Endodermal cell (in vitro differentiated cells): Measurements from ENCODE around the gene PNLIPRP3. TPM values are rescaled to one million over a fixed set of nuclear protein-coding genes. Genes with fewer than 3 reads are reported as not detected.

ENCODE experiments used
- DNase-seq: peaks from one replicate; pipeline ENCODE4 v3.0.0-alpha.2; 2017
- H3K27ac ChIP-seq: 2 replicates; pipeline ENCODE4 v1.5.1; 2013; ENCODE audit warnings: mild to moderate bottlenecking, low read depth, low read length, moderate library complexity
- H3K27me3 ChIP-seq: 2 replicates; pipeline ENCODE4 v1.6.1; 2013; ENCODE audit warnings: mild to moderate bottlenecking, low read length, moderate library complexity; ENCODE audit not compliant: insufficient read depth, control insufficient read depth, poor library complexity, severe bottlenecking
- H3K36me3 ChIP-seq: 2 replicates; pipeline ENCODE4 v1.7.0; 2013; ENCODE audit warnings: mild to moderate bottlenecking, low read length, moderate library complexity; ENCODE audit not compliant: control insufficient read depth, insufficient read depth
- H3K4me1 ChIP-seq: one replicate; pipeline ENCODE4 v1.7.0; 2013; ENCODE audit warnings: low read length; ENCODE audit not compliant: control insufficient read depth, insufficient read depth
- H3K4me3 ChIP-seq: 2 replicates; pipeline ENCODE4 v1.5.1; 2013; ENCODE audit warnings: mild to moderate bottlenecking, low read length, moderate library complexity
- H3K9ac ChIP-seq: 2 replicates; pipeline ENCODE4 v1.6.1; 2013; ENCODE audit warnings: mild to moderate bottlenecking, low read length, moderate library complexity; ENCODE audit not compliant: poor library complexity, severe bottlenecking; ENCODE audit errors: extremely low read depth
- H3K9me3 ChIP-seq: 2 replicates; pipeline ENCODE4 v1.6.1; 2013; ENCODE audit warnings: mild to moderate bottlenecking, low read length, moderate library complexity; ENCODE audit not compliant: control insufficient read depth
- H3K27ac Mint-ChIP-seq: 2 replicates; pipeline ENCODE4 v1.8.0; 2020; ENCODE audit warnings: mixed read lengths
- H3K27me3 Mint-ChIP-seq: 2 replicates; pipeline ENCODE4 v1.8.0; 2021; ENCODE audit warnings: mild to moderate bottlenecking, mixed read lengths; ENCODE audit not compliant: insufficient read depth
- H3K36me3 Mint-ChIP-seq: 2 replicates; pipeline ENCODE4 v1.8.0; 2020; ENCODE audit warnings: low read depth, mixed read lengths
- H3K4me1 Mint-ChIP-seq: 2 replicates; pipeline ENCODE4 v1.8.0; 2020; ENCODE audit warnings: mixed read lengths
- H3K4me3 Mint-ChIP-seq: 2 replicates; pipeline ENCODE4 v1.8.0; 2020; ENCODE audit warnings: mild to moderate bottlenecking, moderate library complexity, mixed read lengths
- H3K9me3 Mint-ChIP-seq: 2 replicates; pipeline ENCODE4 v1.8.0; 2020; ENCODE audit warnings: mild to moderate bottlenecking, mixed read lengths
- CTCF ChIP-seq: fragments of 200-600 bp; sonication (generic); conservative IDR thresholded peaks from 2 replicates; pipeline ENCODE4 v1.5.0; 2021; ENCODE audit warnings: antibody characterized with exemption, mild to moderate bottlenecking
- WGBS, 2 experiments: methylation state at CpG; one replicate each; pipeline versions ENCODE4 v1.1.5 to v1.1.7; 2013; ENCODE audit warnings: missing lambda C conversion rate in 2 of 2, mixed read lengths in 1 of 2; ENCODE audit not compliant: insufficient coverage in 1 of 2, insufficient read length in 1 of 2; 5-methylcytosine and 5-hydroxymethylcytosine counted together
- total RNA-seq, 2 donors: library from RNA; stranded (reverse); fragmentation: NEBNext Ultra II Directional in 1 of 2; extraction: Animal tissue kit (Norgen Biotek cat#: 25700) in 1 of 2; gene quantifications; 2 replicates in 1 of 2; 3 replicates in 1 of 2; pipeline ENCODE4 v1.2.1, GENCODE V29; 2021

Gene PNLIPRP3
- total RNA-seq, 2 donors from 2014 or later, result not detected

- 0% methylated on average over 1 of the region's 1 CpG for WGBS, 2 experiments
- H3K4me3 Mint-ChIP-seq, result no peak overlapping the region
- no peak overlapping the region for H3K27ac Mint-ChIP-seq
These were observed 24.2 kb downstream of the PNLIPRP3 start for GRCh38 chr10:116451711-116452337.

GRCh38 chr10:116452338-116452720 lies 24.7 kb downstream of the PNLIPRP3 start:
- Histone ChIP-seq H3K27me3 (no peaks in the 10 kb centered on the region), H3K9ac (no peak overlapping the region), H3K4me3 (no peak overlapping the region), H3K4me1 (no peaks in the 10 kb centered on the region), H3K27ac (no peak overlapping the region), H3K36me3 (no peaks in the 10 kb centered on the region), H3K9me3 (no peaks in the 10 kb centered on the region)
- Mint-ChIP-seq H3K36me3 (no peaks in the 10 kb centered on the region), H3K27ac (no peak overlapping the region), H3K4me1 (no peaks in the 10 kb centered on the region), H3K27me3 (no peaks in the 10 kb centered on the region), H3K4me3 (no peak overlapping the region), H3K9me3 (peaks cover 12% of the 10 kb centered on the region)
- TF ChIP-seq CTCF, result no peak
- peak; percentile 50 for DNase-seq

More at GRCh38 chr10:116451711-116452337, 24.2 kb downstream of the PNLIPRP3 start:
- peaks cover 14% of the 10 kb centered on the region for H3K9me3 Mint-ChIP-seq
- Histone ChIP-seq H3K4me3 (no peak overlapping the region), H3K27me3 (no peaks in the 10 kb centered on the region), H3K36me3 (no peaks in the 10 kb centered on the region), H3K9me3 (no peaks in the 10 kb centered on the region), H3K9ac (no peak overlapping the region), H3K4me1 (no peaks in the 10 kb centered on the region), H3K27ac (no peak overlapping the region)
- no peak for DNase-seq
- no peaks in the 10 kb centered on the region for H3K27me3 Mint-ChIP-seq
- no peaks in the 10 kb centered on the region for H3K4me1 Mint-ChIP-seq
- no peak for TF ChIP-seq CTCF
- H3K36me3 Mint-ChIP-seq, result no peaks in the 10 kb centered on the region

- no peak overlapping the region for H3K9ac ChIP-seq
- no peaks in the 10 kb centered on the region for H3K4me1 ChIP-seq
- no peak for TF ChIP-seq CTCF
- no peaks in the 10 kb centered on the region for H3K9me3 ChIP-seq
- H3K4me3 Mint-ChIP-seq, result no peak overlapping the region
- H3K9me3 Mint-ChIP-seq, result peaks cover 2% of the 10 kb centered on the region
- H3K27ac ChIP-seq, result no peak overlapping the region
- no peak for DNase-seq
- no peaks in the 10 kb centered on the region for H3K4me1 Mint-ChIP-seq
- no peak overlapping the region for H3K27ac Mint-ChIP-seq
- no peaks in the 10 kb centered on the region for H3K27me3 Mint-ChIP-seq
- H3K36me3 ChIP-seq, result no peaks in the 10 kb centered on the region
- no peaks in the 10 kb centered on the region for H3K36me3 Mint-ChIP-seq
- no peaks in the 10 kb centered on the region for H3K27me3 ChIP-seq
- H3K4me3 ChIP-seq, result no peak overlapping the region
These were observed 29.8 kb downstream of the PNLIPRP3 start for GRCh38 chr10:116457488-116457887.
